ENCODE data around the gene SETD5.
"Not testable (repeated sequence)": the region's sequence is repeated elsewhere in the genome, so short reads cannot be mapped to it uniquely, and the experiment has no call there.

Gene SETD5

DNA sequence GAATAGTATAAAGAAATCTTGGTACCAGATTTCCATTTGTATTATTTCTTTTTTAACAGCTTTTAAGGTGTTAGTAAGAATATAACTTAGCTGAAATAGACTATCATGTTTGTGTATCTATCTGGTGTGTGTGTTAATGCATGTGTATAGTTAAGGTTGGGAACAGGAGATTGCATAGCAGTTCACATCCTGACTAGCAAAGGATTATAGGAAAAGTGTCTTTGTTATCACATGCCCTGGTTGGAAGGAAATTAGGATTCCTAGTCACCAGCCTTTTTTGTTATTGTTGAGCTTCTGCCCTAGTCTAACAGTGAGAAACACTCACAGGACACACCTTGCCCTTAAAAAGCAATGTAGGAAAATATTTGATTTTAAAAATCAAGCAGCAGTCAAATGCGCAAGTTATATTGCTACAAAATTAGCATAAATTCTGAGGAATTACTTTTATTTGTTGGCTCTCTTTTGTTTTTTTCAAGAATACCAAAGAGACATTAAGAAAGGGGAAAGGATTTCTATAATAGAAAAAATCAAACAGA is 58.2 kb downstream of the SETD5 start:
- DNase-seq (ENCODE audit: low spot score): no peak

DNA sequence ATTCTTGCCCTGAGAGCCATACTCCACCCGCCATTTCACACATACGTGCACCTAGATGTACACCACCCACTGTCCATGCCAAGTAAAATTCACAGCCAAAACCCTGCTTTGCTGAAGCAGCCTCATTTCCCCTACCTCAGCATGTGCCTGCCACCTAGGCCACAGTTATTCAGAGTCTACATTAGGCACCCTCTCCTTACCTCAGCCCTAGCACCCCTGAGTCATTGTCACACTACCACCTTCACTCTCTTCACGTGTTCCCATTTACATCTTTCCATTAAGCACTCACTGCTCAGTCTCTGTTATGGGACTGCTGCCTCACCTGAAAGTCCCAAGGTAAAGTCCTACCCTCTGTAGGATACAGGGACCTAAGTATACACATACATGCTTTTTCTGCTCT is 70.0 kb downstream of the SETD5 start:
- no peak for DNase-seq (ENCODE audit: low spot score)

DNA sequence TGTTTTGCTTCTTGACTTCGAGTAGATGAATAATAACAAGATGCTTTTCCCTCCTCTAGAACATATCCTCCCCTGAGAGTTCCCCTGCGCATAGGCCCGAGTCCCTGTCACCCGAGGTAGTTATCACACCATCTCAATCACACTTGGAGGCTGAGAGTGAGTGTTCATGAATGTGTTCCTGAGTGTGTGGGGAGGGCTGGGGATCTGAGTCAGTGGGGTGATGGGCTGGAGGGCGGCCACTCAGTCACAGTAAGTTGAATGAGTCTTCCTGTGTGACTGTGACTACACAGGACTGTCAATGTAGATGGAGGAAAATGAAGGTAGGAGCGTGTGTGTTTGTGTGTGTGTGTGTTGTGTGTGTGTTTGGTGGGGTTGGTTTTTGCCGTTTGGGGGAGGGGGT is 71.0 kb downstream of the SETD5 start:
- no peak for DNase-seq (ENCODE audit: low spot score)

DNA sequence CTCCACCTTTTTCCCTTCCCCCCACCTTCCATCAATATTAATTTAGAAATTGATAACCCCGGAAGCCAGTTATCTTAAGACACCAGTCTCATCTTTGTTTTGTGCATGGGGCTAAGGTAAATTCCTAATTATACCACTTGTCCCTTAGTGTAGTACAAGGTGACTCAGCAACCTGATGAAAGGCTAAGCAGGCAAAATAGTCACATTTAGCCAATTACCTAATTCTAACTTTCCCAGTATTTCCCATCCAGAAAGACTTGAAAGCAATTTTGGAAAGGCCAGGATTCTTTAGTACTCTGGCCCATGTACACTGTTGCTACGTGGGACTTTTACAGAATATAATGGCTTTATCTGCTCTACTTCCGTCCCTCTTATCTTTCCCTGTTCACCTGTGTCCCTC is 72.6 kb downstream of the SETD5 start:
- DNase-seq (ENCODE audit: low spot score): no peak

DNA sequence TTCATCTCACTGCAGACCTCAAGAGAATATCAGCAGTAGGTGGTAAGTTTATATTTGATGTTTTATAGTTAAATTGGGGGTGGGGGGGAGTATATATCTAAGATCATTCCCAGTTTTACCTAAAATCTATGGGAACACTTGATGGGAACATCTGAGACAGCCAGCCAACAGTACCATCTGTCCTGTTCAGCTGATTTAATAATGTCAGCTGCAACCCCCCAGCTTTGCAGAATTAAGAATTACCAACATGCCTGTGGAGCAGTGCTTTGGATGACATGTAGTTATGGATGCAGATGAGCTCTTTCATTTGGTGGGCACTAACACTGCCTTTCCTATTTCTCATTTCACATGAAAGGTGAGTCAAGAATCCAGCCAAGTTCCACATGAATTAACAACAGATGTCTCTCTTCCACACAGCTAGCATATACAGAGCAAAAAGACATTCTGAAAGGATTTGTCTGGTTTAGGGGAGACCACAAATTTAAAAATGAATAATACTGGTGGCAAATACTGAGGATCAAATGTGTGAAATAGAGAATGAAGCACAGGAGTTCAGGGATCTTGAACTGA is 76.2 kb downstream of the SETD5 start:
- no peak for DNase-seq (ENCODE audit: low spot score)

DNA sequence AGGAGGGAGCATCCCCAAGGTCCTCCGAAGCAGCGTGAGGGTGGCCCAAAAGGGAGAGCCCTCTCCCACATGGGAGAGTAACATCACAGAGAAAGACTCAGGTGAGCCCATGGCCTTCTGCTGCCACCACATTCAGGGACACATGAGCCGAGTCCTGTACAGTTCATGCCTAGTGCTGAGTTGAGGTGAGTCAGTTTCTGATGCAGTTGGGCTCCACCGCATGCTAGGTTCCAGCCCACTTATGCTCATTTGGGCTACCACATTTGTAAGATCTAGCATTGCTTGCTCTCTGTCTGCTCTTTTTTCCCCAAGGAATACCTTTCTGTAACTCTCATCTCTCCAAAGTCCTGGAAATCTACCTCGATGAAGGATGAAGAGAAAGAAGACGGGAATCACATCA is 77.1 kb downstream of the SETD5 start:
- DNase-seq (ENCODE audit: low spot score): no peak

DNA sequence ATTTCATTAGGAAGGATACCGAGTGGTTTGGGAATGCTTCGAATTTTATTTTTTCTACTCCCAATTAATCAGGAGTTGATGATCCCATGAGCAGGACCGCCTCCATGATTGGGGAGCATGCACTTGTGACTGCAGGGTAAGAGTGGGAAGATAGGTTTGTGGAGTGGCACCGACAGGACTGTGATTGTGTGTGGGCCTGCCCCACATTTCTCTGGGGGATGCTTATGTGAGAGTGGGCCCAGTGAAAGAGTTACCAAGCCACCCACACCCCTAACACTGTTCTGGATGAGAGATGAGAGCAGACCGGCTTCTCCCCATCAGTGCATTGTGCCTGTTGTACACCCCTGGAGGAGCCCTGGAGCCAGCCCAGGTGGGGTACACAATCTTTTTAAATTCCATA is 79.5 kb downstream of the SETD5 start:
- DNase-seq (ENCODE audit: low spot score): no peak

DNA sequence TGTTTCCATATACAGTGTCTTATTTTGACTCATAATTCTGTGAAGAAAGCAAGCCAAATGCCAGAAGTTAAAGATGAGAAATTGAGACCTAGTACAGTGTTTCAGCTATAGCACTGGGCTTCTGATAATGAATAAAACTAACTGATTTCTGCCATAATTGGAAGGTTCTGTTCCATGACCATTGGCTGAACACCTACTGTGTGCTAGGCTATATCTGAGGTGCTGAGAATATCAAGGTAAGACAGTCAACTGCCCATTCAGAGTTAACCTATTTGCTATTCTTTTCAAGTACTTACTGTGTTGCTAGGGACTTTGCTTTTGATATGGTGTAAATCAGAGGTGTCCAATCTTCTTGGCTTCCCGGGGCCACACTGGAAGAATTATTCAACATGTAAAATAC is 82.8 kb downstream of the SETD5 start:
- no peak for DNase-seq (ENCODE audit: low spot score)

DNA sequence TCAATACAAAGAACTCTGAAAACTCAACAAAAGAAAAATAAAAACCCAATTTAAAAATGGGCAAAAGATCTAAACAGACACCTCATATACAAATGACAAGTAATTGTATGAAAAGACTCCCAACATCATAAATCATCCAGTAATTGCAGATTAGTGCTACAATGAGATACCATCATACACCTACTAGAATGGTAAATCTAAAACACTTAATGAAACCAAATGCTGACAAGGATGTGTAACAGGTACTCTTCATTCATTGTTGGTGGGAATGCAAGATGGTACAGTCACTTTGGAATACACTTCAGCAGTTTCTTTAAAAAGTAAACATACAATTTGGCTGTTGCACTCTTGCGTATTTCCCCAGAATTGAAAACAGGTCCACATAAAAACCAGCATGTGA is 87.8 kb downstream of the SETD5 start:
- no peak for DNase-seq (ENCODE audit: low spot score)

DNA sequence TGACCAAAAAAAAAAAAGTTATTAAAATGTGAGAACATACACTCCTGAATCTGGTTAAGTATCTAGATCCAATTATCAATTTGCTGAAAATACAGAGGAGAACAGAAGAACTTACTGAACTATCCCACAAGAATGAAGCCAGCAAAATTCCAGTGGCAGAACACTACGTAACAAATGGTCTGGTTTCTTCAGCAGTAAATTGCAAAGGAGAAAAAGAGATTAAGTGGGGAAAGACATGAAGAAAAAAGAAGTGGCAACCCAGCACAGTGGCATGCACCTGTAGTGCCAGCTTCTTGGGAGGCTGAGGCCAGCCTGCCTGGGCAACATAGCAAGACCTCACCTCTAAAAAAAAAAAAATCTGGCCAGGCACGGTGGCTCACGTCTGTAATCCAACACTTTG is 94.1 kb downstream of the SETD5 start:
- DNase-seq (ENCODE audit: low spot score): no peak

DNA sequence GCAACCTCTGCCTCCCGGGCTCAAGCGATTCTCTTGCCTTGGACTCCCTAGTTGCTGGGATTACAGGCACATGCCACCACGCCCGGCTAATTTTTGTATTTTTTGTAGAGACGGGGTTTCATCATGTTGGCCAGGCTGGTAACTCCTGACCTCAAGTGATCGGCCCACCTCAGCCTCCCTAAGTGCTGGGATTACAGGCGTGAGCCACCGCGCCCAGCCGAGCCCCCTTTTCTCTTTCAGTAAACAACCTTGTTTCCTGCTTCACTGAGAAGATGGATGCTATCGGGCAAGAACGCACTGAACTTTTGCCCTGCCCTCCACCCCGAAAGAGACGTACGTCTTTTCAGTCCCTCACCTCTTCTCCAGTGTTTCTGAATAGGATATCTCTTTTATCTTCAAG is 96.6 kb downstream of the SETD5 start:
- not testable (repeated sequence) for DNase-seq (ENCODE audit: low spot score)

DNA sequence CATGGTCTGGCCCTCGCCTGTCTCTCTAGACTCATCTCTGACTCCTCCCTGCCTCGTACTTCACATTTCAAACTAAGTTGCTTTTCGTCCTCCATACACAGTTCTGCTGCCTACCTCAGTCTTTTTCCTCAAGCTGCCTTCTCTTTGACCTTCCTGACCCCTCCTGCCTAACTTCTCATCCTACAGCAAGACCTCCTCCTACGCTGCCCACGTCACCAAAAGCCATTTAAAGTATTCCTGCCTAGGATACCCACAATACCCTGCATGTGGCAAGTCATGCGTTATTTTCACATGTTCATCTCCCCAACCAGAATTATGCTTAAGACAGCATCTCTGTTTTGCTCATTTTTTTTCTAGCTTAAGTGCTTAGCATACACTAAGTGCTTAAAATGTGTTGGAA is 99.5 kb downstream of the SETD5 start:
- no peak for DNase-seq (ENCODE audit: low spot score)

DNA sequence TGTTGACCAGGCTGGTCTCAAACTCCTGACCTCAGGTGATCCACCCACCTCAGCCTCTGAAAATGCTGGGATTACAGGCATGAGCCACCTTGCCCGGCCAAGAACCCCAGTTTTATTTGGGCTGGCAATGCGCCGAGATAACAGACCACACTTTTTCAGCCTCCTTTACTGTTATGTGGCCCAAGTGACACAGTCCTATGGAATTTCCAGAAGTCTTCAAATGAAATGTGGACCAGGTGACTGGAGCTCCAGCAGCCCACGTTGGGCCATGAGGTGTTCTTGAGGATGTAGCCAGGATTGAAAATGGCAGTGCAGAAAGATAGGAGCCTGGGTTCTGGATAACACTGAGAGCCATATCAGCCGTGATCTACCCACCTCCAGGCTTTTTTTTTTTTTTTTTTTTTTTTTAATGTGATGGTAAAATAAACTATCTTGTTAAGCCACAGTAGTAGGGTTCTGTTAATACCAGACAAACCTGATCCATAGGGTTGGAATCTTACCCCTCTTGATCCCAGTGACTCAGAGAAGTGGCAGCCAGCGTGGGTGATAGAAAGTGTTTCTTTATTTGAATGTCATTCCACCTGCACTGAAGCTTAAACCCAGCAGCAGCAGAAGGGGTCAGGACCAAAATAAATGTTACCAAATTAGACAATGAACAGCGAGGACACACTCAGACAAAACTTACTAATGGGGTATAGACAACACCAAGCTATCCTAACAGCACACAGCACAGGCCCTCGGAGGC is 100.6 kb downstream of the SETD5 start:
- no peak for DNase-seq (ENCODE audit: low spot score)

DNA sequence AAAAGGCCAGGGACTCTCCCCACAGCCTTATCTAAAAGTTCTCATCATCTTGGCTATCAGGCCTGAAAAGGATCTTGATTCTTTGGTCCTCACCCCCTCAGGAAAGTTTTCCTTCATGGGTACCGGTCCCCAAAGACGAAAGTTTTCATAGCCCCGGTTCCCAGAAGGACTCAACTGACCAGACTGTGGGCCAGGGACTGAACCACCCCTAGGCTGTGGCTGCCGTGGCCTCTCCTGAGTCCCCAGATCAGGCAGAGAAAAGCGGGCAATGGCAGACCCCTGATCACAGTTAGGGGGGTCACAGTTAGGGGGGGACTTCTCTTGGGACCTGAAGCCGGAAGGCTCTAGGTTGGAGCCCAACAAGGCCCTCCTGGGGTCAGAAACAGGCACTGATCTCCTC is 101.4 kb downstream of the SETD5 start:
- no peak for DNase-seq (ENCODE audit: low spot score)

DNA sequence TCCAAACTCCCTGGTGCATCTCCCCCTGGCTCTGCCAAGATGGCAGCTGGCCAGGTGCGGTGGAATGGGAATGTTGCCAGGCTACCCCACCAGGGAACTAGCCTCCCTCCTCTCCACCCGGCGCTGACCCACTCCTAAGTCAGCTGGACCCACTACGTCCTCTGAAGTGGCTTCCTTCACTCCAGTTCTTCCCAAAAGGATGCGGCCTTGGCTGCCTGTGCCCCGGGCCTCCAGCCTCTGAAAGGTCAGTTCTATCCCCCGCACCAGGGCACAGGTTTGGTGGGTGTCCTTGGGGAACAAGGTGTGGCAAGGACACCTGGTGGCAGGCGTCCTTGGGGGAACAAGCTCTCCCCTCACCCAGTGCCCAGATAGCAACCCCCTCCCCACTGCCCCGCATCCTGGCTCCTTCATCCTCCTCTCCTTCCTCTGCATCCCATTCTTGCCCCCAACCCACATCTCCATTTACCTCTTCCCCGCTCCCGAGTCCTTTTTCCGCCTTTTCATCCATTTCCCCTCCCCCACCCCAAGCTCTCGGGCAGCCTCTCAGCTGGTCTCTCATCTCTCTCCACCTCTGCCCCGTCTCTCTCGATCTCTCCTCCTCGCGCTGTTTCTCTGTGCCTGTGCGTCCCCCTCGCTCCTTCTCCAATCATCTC is 102.2 kb downstream of the SETD5 start:
- DNase-seq (ENCODE audit: low spot score): no peak

DNA sequence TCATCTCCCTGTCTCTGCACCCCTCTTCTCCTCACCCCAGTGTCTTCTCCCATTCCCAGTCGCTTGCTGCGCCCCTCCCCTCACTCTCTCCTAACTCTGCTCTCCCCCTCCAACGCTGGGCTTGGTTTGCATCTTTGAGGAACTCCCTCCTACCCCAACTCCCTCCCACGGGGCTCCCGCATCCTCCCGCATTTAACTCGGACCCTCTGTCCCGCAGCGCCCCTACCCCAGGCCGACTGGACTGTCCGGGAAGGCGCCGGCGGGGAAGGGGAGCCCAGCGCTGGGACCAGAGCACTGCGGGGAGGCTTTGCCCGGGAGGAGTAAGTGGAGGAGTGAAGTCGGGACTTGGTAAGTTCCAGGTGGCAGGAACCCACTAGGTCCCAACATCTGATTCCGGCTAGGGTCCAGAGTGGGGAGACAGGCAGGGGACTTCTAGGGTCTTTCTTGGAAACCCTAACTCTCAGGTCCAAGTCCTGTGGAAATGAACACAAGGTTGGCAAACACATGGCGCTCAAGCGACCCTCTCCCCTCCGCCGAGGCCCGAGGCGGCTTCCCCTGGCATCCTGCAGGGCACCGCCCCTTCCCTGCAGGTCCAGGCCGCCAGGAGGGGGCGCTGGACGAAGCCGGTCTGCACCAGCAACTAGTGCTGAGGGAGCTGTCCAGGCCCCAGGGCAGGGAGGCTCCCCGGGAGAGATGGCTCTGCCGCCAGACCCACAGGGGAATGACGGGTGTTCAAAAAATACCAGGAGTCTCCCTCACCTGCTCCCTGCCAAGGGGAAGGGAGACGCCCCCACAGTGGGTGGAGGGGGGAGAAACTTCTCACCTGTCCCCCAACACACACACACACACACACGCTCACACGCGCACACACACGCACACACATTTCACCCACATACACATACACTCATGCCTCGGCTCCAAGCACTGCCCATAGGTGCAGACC is 103.0 kb downstream of the SETD5 start:
- peak; percentile 43 for DNase-seq (ENCODE audit: low spot score)

DNA sequence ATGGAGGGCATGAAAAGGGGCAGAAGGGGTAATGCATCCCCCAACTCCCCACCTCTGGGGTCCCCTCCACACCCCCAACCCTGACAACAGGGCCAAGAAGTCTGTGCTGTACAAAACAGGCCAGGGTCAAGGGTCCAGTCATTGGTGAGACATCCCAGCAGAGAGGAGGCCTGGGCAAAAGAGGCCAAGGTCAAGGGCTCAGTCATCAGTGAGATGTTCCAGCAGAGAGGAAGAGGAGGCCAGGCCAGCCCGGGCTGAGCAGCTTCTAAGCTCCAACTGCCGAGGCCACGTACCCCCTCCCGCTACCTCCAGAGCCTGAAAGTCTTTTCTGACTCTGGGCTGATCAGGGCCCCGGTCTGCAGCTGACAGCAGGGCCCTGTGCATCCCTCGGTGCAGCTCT is 103.8 kb downstream of the SETD5 start:
- no peak for DNase-seq (ENCODE audit: low spot score)

DNA sequence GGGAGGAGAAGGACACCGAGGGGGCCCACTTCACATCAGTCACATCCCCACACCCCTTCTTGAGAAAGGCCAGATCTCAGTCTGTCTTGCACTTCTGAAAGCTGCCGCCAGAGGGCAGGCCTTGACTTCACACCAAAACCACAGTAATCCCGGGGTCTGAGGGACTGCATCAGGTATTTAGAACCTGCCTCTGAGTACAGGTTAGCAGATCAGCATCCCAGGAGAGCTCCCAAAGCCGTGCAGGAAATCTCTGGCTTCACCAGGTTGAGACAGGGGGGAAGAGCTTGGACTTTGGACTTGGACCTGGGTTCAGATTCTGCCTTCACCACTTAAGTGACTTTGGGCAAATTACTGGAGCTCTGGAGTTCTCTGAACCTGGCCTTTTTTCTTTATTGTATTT is 105.9 kb downstream of the SETD5 start:
- DNase-seq (ENCODE audit: low spot score): peak; percentile 64

DNA sequence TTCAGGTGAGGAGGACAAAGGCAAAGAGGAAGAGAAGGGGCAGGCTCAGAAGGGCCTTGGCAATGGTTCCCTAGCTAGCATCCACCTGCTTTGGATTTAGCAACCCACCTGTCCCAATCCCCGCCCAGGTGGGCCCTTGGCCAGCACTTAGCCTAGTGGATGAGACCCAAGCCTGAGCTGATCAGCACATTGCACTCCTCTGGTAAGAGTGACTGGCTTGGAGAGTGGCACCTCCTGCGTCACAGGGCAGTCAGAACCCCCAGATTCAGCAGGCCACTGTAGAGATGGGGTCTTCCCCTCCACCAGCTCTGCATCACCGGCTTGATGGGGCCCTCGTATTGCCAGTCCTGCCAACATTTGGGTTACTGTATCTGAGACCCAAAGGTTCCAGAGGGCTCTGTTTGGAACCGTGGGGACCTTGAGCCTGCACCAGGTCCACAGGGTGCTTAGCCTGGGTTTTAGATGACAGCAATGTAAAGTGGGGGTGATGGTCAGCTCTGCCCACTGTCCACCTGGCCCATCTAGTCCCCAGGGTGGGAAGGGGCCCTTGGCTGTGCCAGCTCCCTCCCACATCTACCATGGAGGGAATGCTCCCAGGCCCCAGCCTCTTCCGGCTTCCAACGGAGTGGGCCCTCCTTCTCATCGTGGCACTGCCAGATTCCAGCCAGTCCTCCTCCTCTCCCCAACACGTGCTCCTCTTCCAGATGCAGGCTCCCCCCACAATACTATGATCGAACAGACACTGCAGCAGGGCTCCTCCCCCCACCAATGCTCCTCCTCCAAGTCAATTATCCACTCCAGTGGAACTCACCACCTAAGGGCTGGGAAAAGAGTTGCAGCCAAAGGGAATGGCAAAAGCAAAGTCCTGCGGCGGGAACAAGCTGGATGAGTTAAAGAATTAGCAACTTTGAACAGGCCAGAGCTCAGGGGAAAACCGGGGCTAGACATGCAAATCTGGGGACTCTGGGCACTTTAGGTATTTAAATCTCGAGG is 110.5 kb downstream of the SETD5 start:
- DNase-seq (ENCODE audit: low spot score): no peak

DNA sequence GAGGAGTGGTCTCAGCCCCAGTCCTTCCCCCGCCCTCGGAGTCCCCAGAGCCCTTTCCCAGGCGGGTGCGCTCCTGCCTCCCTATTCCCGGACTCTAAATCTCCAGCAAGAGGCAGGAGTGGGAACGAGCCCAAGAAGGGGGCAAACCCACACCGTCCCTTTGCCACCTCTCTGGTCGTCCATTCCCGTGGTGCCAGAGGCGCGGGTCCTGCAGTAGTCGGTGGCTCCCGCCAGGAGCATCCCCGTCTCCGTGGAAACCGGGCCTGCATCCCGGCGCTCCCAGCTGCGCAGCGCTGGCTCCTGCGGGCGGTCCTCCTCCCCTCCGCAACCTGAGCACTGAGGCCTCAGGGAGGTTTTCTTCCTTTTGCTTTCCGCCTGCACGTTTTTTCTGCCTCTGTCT is 111.4 kb downstream of the SETD5 start:
- no peak for DNase-seq (ENCODE audit: low spot score)

DNA sequence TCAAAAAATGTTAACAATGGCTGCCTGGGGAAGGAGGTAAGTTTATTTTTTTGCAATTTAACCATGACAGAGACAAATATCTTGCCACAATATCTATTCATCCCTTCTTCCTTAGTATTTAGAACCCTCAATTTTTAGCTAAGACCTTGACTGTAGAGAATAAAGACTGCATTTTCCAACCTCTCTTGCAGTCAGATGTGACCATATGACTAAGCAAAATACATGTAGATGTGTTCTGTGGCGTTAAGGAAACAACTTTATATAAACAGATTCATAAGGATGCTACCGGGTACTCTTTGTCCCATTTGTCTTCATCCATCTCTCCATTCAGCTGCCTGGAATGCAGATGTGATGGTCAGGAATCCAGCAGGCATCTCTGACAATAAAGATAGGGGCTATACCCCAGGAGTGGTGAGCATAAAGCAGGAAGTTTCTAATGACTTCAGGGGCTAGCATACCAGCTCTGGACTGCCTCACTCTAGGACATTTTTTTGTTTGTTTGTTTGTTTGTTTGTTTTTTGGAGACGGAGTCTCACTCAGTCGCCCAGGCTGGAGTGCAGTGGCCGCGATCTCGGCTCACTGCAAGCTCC is 115.1 kb downstream of the SETD5 start:
- no peak for DNase-seq (ENCODE audit: low spot score)
